Suprapubic skin (tissue), 4 donors: ENCODE results near the gene ATP1A2.

Experiments used
- EP300 ChIP-seq: sonication (generic); formaldehyde crosslinking; IDR thresholded peaks from one replicate; pipeline ENCODE4 v1.6.1; 2017; ENCODE audit warnings: antibody characterized with exemption
- POLR2A ChIP-seq, 2 donors: fragments of 450-650 bp; IDR thresholded peaks; one replicate each; pipeline ENCODE4 v1.6.1; 2017; ENCODE audit warnings: antibody characterized with exemption in 2 of 2, mild to moderate bottlenecking in 2 of 2, moderate library complexity in 2 of 2
- POLR2AphosphoS5 ChIP-seq, 3 donors: sonication (generic); formaldehyde crosslinking; IDR thresholded peaks; one replicate each; pipeline ENCODE4 v1.6.1; 2017; ENCODE audit warnings: antibody characterized with exemption in 3 of 3
- TF ChIP-seq, protein P1 (sequence below), 2 donors: fragments of 200-600 bp in 1 of 2; fragments of 450-650 bp in 1 of 2; sonication (generic) in 1 of 2; IDR thresholded peaks; one replicate each; pipeline ENCODE4 v1.5.1; 2016 to 2019; ENCODE audit warnings: antibody characterized with exemption in 2 of 2, mild to moderate bottlenecking in 1 of 2, moderate library complexity in 1 of 2

DNA sequence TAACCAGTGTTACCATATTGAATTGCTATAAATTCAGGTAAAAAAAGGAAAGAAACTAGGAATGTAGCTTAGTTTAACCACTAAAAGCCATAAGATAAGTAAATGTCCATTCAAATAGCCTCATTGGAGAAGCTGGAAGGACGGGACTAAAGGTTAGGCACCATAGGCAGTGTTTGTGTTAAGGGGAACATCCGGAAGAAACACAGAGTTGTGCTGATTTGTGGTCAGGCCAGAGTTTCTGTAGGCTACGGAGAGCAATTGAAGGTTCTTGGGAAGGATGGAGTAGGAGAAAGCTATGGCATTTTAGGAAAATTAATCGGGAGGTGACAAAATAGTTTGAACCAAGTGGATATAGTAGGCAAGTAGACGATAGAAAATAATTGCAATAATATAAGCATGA is 44.3 kb upstream of the ATP1A2 start:
- TF ChIP-seq EP300 (no peak), POLR2AphosphoS5 (IDR thresholded peaks at IDR 0.05) (no peak), POLR2A (IDR thresholded peaks at IDR 0.05) (no peak)
- TF ChIP-seq, protein P1, sequence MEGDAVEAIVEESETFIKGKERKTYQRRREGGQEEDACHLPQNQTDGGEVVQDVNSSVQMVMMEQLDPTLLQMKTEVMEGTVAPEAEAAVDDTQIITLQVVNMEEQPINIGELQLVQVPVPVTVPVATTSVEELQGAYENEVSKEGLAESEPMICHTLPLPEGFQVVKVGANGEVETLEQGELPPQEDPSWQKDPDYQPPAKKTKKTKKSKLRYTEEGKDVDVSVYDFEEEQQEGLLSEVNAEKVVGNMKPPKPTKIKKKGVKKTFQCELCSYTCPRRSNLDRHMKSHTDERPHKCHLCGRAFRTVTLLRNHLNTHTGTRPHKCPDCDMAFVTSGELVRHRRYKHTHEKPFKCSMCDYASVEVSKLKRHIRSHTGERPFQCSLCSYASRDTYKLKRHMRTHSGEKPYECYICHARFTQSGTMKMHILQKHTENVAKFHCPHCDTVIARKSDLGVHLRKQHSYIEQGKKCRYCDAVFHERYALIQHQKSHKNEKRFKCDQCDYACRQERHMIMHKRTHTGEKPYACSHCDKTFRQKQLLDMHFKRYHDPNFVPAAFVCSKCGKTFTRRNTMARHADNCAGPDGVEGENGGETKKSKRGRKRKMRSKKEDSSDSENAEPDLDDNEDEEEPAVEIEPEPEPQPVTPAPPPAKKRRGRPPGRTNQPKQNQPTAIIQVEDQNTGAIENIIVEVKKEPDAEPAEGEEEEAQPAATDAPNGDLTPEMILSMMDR (IDR thresholded peaks at IDR 0.05), result no peak
